ENCODE results near the gene RNF224. TPM values are rescaled to one million over a fixed set of nuclear protein-coding genes. Genes with fewer than 3 reads are reported as not detected.

Gene RNF224
- total and polyA plus RNA-seq, 2 of the 13 experiments (the other 11 are each of a cell fraction or from before 2014, with no cell fraction given): 0.09 TPM; not detected in 1

DNA sequence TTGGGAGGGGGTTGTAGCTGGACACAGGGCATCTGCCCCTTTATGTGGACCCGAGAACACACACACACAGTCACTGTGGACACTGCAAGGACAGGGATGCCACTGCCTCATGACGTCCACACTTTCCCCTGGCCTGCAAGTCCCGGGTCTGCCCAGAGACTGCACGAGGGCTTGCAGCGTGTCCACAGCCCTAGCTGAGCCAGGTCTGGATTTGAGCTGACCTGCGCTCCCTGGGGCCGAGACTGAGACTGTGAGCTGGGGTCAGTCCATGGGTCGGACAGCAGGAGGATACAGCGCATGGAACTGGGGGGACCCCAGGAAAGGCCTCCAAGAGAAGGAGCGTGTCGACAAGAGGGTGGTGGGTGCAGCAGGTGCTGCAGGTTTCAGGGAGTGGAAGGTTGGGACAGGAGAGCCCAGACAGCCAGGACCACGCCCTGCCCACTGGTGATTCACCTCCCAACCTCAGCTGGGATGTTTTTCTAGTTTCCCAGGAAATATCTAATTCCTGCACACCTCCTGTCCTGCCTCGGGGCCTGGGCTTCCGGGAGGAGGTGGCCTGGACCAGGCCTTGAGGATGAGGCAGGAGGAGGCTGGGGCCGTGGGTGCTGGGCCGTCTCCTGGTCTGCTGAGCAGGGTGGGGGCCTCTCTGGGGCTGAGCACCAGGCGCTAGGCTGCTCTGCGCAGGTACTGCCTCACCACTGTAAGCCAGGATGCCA lies 806 bp upstream of the RNF224 start:
- H3K4me2 ChIP-seq (ENCODE audit: low read depth, low read length): peak overlapping the region; percentile 66
- DNase-seq (ENCODE audit: low spot score): no peak
- no peaks in the 10 kb centered on the region for H3K36me3 ChIP-seq (replicated peaks in 1 of 2; ENCODE audit: control insufficient read depth in 1 of 2, insufficient read depth in 2 of 2, low read length in 2 of 2)
- no peak for FAIRE-seq
- H3K9me3 ChIP-seq (ENCODE audit: low read length): no peaks in the 10 kb centered on the region
- BruUV-seq (replicated peaks): no TSS peak
- 18% methylated on average over 9 of the region's 18 CpGs for WGBS (ENCODE audit: low lambda C conversion rate)
- H2AFZ ChIP-seq (ENCODE audit: low read length): no peak overlapping the region
- intact Hi-C loops (cut with micrococcal nuclease; ENCODE audit: unreplicated experiment): loop anchor here (2.0 kb wide), 2 partner anchors 38 to 106 kb away; partner anchors contain the start of genes ANAPC2 and SSNA1
- H3K9ac ChIP-seq (ENCODE audit: insufficient read depth, low read depth, low read length): peak overlapping the region; percentile 31; the same call in 1 of the 2 replicates
- peak; percentile 0; the same call in 1 of the 3 replicates for ATAC-seq
- in situ Hi-C loops (cut with HindIII; ENCODE audit: extremely low pct_ligation_motif_present, low pct_unique_long_range_greater_than_20kb): loop anchor here (5.0 kb wide), 2 partner anchors 39 to 114 kb away; partner anchors contain the start of genes ANAPC2, DPP7 and SSNA1
- H3K4me3 ChIP-seq (replicated peaks in 1 of 3; ENCODE audit: insufficient read depth in 1 of 3, low read depth in 2 of 3, low read length in 3 of 3): peak overlapping the region in 1 of 3 experiments; percentile 53; a peak in 2 of 6 replicates
- H3K4me1 ChIP-seq (ENCODE audit: insufficient read depth, low read length): peaks cover 81% of the 10 kb centered on the region
- no peaks in the 10 kb centered on the region; a peak in 1 of 5 replicates for H3K27me3 ChIP-seq (ENCODE audit: control insufficient read depth in 1 of 2, insufficient read depth in 2 of 2, low read length in 2 of 2)
- POLR2A ChIA-PET: interaction anchor here (0.8 to 13.4 kb wide), 11 partner anchors 8 to 108 kb away, joined by 3 to 225 read pairs (median 3); partner anchors contain the start of genes ANAPC2, NDOR1, SSNA1 and TMEM203
- CTCF ChIA-PET (ENCODE audit: low intra/inter-chr PET ratio, low total read pairs): interaction anchor here (1.5 kb wide), 2 partner anchors 37 to 50 kb away, joined by 8 to 16 read pairs; partner anchors contain the start of genes ANAPC2 and SSNA1
- H3K27ac ChIP-seq (ENCODE audit: extremely low read length, insufficient read depth, low read length): no peak overlapping the region
- H3K79me2 ChIP-seq (ENCODE audit: insufficient read depth, low read length): no peaks in the 10 kb centered on the region
- no peaks in the 10 kb centered on the region for H4K20me1 ChIP-seq (ENCODE audit: insufficient read depth, low read length)
- TF ChIP-seq, protein P1, sequence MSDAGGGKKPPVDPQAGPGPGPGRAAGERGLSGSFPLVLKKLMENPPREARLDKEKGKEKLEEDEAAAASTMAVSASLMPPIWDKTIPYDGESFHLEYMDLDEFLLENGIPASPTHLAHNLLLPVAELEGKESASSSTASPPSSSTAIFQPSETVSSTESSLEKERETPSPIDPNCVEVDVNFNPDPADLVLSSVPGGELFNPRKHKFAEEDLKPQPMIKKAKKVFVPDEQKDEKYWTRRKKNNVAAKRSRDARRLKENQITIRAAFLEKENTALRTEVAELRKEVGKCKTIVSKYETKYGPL (CRISPR knock-in tag; IDR thresholded peaks at IDR 0.05): no peak
- peak; percentile 34 for TF ChIP-seq ZNF883 (CRISPR knock-in tag; IDR thresholded peaks at IDR 0.05; ENCODE audit: not compliant biosample characterization)
- TF ChIP-seq ZNF574 (CRISPR knock-in tag; IDR thresholded peaks at IDR 0.05): 0 out of 2 replicates have a peak, but pooled peaks have one; percentile 4
- no peak for TF ChIP-seq SIX1 (CRISPR knock-in tag; IDR thresholded peaks at IDR 0.05; ENCODE audit: borderline replicate concordance)
- TF ChIP-seq BRD4 (CRISPR knock-in tag; IDR thresholded peaks at IDR 0.05): 0 out of 2 replicates have a peak, but pooled peaks have one; percentile 43
- peak in 1 of 2 experiments; percentile 44; a peak in 1 of 4 replicates for TF ChIP-seq POLR2A (IDR thresholded peaks at IDR 0.05; ENCODE audit: insufficient read depth in 1 of 2, low read depth in 2 of 2, low read length in 2 of 2)
- TF ChIP-seq ETV5 (CRISPR knock-in tag; IDR thresholded peaks at IDR 0.05; ENCODE audit: borderline replicate concordance): 0 out of 2 replicates have a peak, but pooled peaks have one; percentile 5
- TF ChIP-seq ATAD3A (CRISPR knock-in tag; IDR thresholded peaks at IDR 0.05): no peak
- TF ChIP-seq YY1 (IDR thresholded peaks at IDR 0.05; ENCODE audit: insufficient read depth, insufficient replicate concordance, low read depth, low read length): peak; percentile 9
- no peak for TF ChIP-seq SKI (IDR thresholded peaks at IDR 0.05; ENCODE audit: partially characterized antibody)
- no peak for TF ChIP-seq ZNF234 (CRISPR knock-in tag; conservative IDR thresholded peaks at IDR 0.05)
- no peak for TF ChIP-seq ZNF558 (CRISPR knock-in tag; IDR thresholded peaks at IDR 0.05; ENCODE audit: borderline replicate concordance)
- TF ChIP-seq ZBTB7A (CRISPR knock-in tag; IDR thresholded peaks at IDR 0.05): no peak
- no peak for TF ChIP-seq GTF3A (CRISPR knock-in tag; conservative IDR thresholded peaks at IDR 0.05)
- TF ChIP-seq ZNF564 (CRISPR knock-in tag; IDR thresholded peaks at IDR 0.05): no peak
- no peak for TF ChIP-seq SETDB1 (CRISPR knock-in tag; IDR thresholded peaks at IDR 0.05; ENCODE audit: borderline replicate concordance)
- no peak for TF ChIP-seq TSC22D2 (CRISPR knock-in tag; IDR thresholded peaks at IDR 0.05; ENCODE audit: borderline replicate concordance)
- no peak for TF ChIP-seq ZNF124 (CRISPR knock-in tag; IDR thresholded peaks at IDR 0.05)
